IMR-90 (cell line): ENCODE measurements around the gene HERC6. TPM values are rescaled to one million over a fixed set of nuclear protein-coding genes. Genes with fewer than 3 reads are reported as not detected.

ENCODE experiments used
- ATAC-seq: fragments of 200-7000 bp; cut with Tn5 transposase; 2 replicates; pipeline ENCODE4 v1.9.1; 2020; ENCODE audit warnings: low read depth, mild to moderate bottlenecking, moderate library complexity
- BruUV-seq: library from RNA; stranded (reverse); fragments of 400-500 nt; replicated peaks from 2 replicates; lab custom pipeline; 2021; lab: Mats Ljungman, UMichigan
- CTCF ChIA-PET: fragments of 300-600 bp; formaldehyde crosslinking; extraction: SDS; loops from one replicate; lab custom pipeline; 2021; ENCODE audit warnings: antibody characterized with exemption; lab: Yijun Ruan, JAX
- POLR2A ChIA-PET: fragments of 300-600 bp; sonication (Branson Sonifier 250); formaldehyde crosslinking; loops from one replicate; lab custom pipeline; 2022; ENCODE audit warnings: antibody characterized with exemption; ENCODE audit not compliant: unreplicated experiment; lab: Charles Lee
- DNase-seq: peaks from one replicate; pipeline ENCODE4 v3.0.0; 2013
- H2AFZ ChIP-seq: replicated peaks from 2 replicates; pipeline ENCODE3; 2013; ENCODE audit warnings: low read length, mild to moderate bottlenecking; ENCODE audit not compliant: poor library complexity
- H2AK5ac ChIP-seq: 2 replicates; pipeline ENCODE4 v1.6.1; 2013; ENCODE audit warnings: low read depth, low read length, inconsistent platforms
- H2AK9ac ChIP-seq: replicated peaks from 2 replicates; pipeline ENCODE3; 2013; ENCODE audit warnings: mild to moderate bottlenecking, low read depth, low read length, moderate library complexity; ENCODE audit not compliant: poor library complexity
- H2BK120ac ChIP-seq: 2 replicates; pipeline ENCODE4 v1.6.1; 2013; ENCODE audit warnings: low read depth, low read length, inconsistent platforms
- H2BK15ac ChIP-seq: 3 replicates; pipeline ENCODE4 v1.6.1; 2013; ENCODE audit warnings: low read depth, low read length, inconsistent platforms
- H2BK20ac ChIP-seq: 2 replicates; pipeline ENCODE4 v1.6.1; 2013; ENCODE audit warnings: low read depth, mild to moderate bottlenecking, inconsistent platforms, low read length, moderate library complexity
- H2BK5ac ChIP-seq: 2 replicates; pipeline ENCODE4 v1.6.1; 2013; ENCODE audit warnings: mild to moderate bottlenecking, low read depth, low read length, inconsistent platforms; ENCODE audit not compliant: poor library complexity, severe bottlenecking
- H3K14ac ChIP-seq: replicated peaks from 2 replicates; pipeline ENCODE4 v1.6.1; 2013; ENCODE audit warnings: low read depth, low read length, inconsistent platforms
- H3K18ac ChIP-seq: 2 replicates; pipeline ENCODE4 v1.6.1; 2013; ENCODE audit warnings: low read depth, low read length, control low read depth
- H3K23ac ChIP-seq: 2 replicates; pipeline ENCODE4 v1.6.1; 2013; ENCODE audit warnings: low read depth, low read length, inconsistent platforms
- H3K27ac ChIP-seq: 2 replicates; pipeline ENCODE4 v1.5.1; 2013; ENCODE audit warnings: mild to moderate bottlenecking, control low read depth, low read length; ENCODE audit not compliant: insufficient read depth
- H3K27me3 ChIP-seq: 2 replicates; pipeline ENCODE4 v1.6.1; 2013; ENCODE audit warnings: low read length; ENCODE audit not compliant: control insufficient read depth, insufficient read depth
- H3K36me3 ChIP-seq: 2 replicates; pipeline ENCODE4 v1.6.1; 2013; ENCODE audit warnings: low read length, mixed read lengths; ENCODE audit not compliant: control insufficient read depth, insufficient read depth
- H3K4ac ChIP-seq: 2 replicates; pipeline ENCODE4 v1.6.1; 2013; ENCODE audit warnings: low read depth, low read length, inconsistent platforms
- H3K4me1 ChIP-seq: 2 replicates; pipeline ENCODE4 v1.6.1; 2013; ENCODE audit warnings: low read length, mixed read lengths; ENCODE audit not compliant: control insufficient read depth, insufficient read depth
- H3K4me2 ChIP-seq: 2 replicates; pipeline ENCODE4 v1.6.1; 2013; ENCODE audit warnings: low read depth, mild to moderate bottlenecking, control low read depth, low read length, moderate library complexity
- H3K4me3 ChIP-seq: 2 replicates; pipeline ENCODE4 v1.5.1; 2013; ENCODE audit warnings: low read depth, mild to moderate bottlenecking, control low read depth, low read length, moderate library complexity; ENCODE audit not compliant: insufficient read depth
- H3K56ac ChIP-seq: 2 replicates; pipeline ENCODE4 v1.6.1; 2013; ENCODE audit warnings: low read length, inconsistent platforms; ENCODE audit not compliant: insufficient read depth; ENCODE audit errors: extremely low read depth
- H3K79me1 ChIP-seq, 2 experiments: 2 replicates each; pipeline ENCODE4 v1.6.1; 2013; ENCODE audit warnings: low read length in 2 of 2, inconsistent platforms in 1 of 2, low read depth in 1 of 2
- H3K9ac ChIP-seq: 2 replicates; pipeline ENCODE4 v1.6.1; 2013; ENCODE audit warnings: low read depth, low read length, control low read depth
- H3K9me1 ChIP-seq: 2 replicates; pipeline ENCODE4 v1.6.1; 2013; ENCODE audit warnings: low read length, inconsistent platforms; ENCODE audit not compliant: insufficient read depth
- H3K9me3 ChIP-seq: 2 replicates; pipeline ENCODE4 v1.6.1; 2013; ENCODE audit warnings: low read length; ENCODE audit not compliant: control insufficient read depth, insufficient read depth
- H4K20me1 ChIP-seq: 2 replicates; pipeline ENCODE4 v1.6.1; 2013; ENCODE audit warnings: low read length, inconsistent platforms; ENCODE audit not compliant: insufficient read depth
- H4K5ac ChIP-seq: 2 replicates; pipeline ENCODE4 v1.6.1; 2013; ENCODE audit warnings: mild to moderate bottlenecking, low read depth, low read length, control low read depth
- H4K8ac ChIP-seq, 2 experiments: 2 replicates each; pipeline ENCODE4 v1.6.1; 2013; ENCODE audit warnings: low read depth in 2 of 2, low read length in 2 of 2, control low read depth in 1 of 2, inconsistent platforms in 1 of 2
- H4K91ac ChIP-seq: 2 replicates; pipeline ENCODE4 v1.6.1; 2013; ENCODE audit warnings: low read depth, low read length, inconsistent platforms; ENCODE audit not compliant: insufficient read depth
- CEBPB ChIP-seq: IDR thresholded peaks from 2 replicates; pipeline ENCODE4 v1.6.1; 2012; ENCODE audit warnings: low read depth, low read length, improper control_type of control experiment
- WGBS, 2 experiments: methylation state at CpG; one replicate each; pipeline versions ENCODE4 v1.1.5 to v1.1.7; 2013; ENCODE audit warnings: missing lambda C conversion rate in 2 of 2; ENCODE audit not compliant: insufficient read length in 1 of 2; ENCODE audit errors: extremely low coverage in 2 of 2; 5-methylcytosine and 5-hydroxymethylcytosine counted together
- dilution Hi-C: fragments of 300-500 bp; cut with HindIII; formaldehyde crosslinking; loops from one replicate; pipeline ENCODE4 v1.14.3; 2018; ENCODE audit warnings: low sequenced_read_pairs; ENCODE audit not compliant: unreplicated experiment
- in situ Hi-C: fragments of 300-500 bp; cut with MboI; formaldehyde crosslinking; loops from 3 replicates; pipeline ENCODE4 v1.14.3; 2019; ENCODE audit warnings: low sequenced_read_pairs, inconsistent platforms, mixed read lengths
- intact Hi-C: fragments of 100-400 bp; cut with micrococcal nuclease; formaldehyde crosslinking; loops from 2 replicates; pipeline ENCODE4 v1.10.0; 2022
- polyA plus RNA-seq, 3 experiments: library from polyadenylated mRNA; depleted of rRNA; stranded (reverse); fragments of >200 nt; gene quantifications; 2 replicates each; pipeline ENCODE4 v1.2.3, GENCODE V29; 2012; ENCODE audit warnings: low replicate concordance in 1 of 3
- total RNA-seq: library from RNA; depleted of rRNA; stranded (reverse); fragments of >200 nt; gene quantifications from 2 replicates; pipeline ENCODE4 v1.2.3, GENCODE V29; 2012
- TF ChIP-seq, protein P1 (sequence below): conservative IDR thresholded peaks from 2 replicates; pipeline ENCODE4 v1.5.1; 2012; ENCODE audit warnings: mild to moderate bottlenecking, low read depth, low read length, improper control_type of control experiment

HERC6 gene
- total and polyA plus RNA-seq, 2 of the 4 experiments (the other 2 are of a cell fraction), result 0.53 to 1.6 TPM

DNA sequence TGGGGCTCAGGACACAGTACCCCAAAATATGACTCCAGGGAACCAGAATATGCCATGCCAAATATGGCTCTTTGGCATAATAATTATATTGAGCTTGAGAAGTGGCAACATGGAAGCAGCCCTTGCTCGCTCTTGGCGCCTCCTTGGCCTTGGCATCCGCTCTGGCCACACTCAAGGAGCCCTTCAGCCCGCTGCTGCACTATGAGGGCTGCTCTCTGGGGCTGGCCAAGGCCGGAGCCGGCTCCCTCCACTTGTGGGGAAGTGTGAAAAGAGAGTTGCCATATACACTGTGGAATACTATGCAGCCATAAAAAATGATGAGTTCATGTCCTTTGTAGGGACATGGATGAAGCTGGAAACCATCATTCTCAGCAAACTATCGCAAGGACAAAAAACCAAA is 18.4 kb upstream of the HERC6 start:
- Histone ChIP-seq H3K56ac (no peak overlapping the region), H3K79me1 (no peaks in the 10 kb centered on the region), H2BK15ac (no peak overlapping the region), H2BK20ac (no peak overlapping the region), H3K9me3 (peaks cover 2% of the 10 kb centered on the region; the same call in 1 of the 2 replicates), H2AFZ (no peak overlapping the region), H4K5ac (no peak overlapping the region), H2BK120ac (no peak overlapping the region), H3K36me3 (no peaks in the 10 kb centered on the region), H3K14ac (no peak overlapping the region), H3K4me3 (no peak overlapping the region), H2AK5ac (no peak overlapping the region), H4K20me1 (no peaks in the 10 kb centered on the region), H3K27ac (no peak overlapping the region), H3K9ac (no peak overlapping the region), H3K23ac (no peak overlapping the region), H3K4me2 (no peak overlapping the region), H3K4ac (no peak overlapping the region), H3K27me3 (no peaks in the 10 kb centered on the region; the same call in 1 of the 2 replicates), H3K4me1 (no peaks in the 10 kb centered on the region), H2BK5ac (no peak overlapping the region), H2AK9ac (no peak overlapping the region), H3K18ac (no peak overlapping the region), H3K9me1 (no peaks in the 10 kb centered on the region), H4K91ac (no peak overlapping the region), H4K8ac (no peak overlapping the region)
- TF ChIP-seq, protein P1, sequence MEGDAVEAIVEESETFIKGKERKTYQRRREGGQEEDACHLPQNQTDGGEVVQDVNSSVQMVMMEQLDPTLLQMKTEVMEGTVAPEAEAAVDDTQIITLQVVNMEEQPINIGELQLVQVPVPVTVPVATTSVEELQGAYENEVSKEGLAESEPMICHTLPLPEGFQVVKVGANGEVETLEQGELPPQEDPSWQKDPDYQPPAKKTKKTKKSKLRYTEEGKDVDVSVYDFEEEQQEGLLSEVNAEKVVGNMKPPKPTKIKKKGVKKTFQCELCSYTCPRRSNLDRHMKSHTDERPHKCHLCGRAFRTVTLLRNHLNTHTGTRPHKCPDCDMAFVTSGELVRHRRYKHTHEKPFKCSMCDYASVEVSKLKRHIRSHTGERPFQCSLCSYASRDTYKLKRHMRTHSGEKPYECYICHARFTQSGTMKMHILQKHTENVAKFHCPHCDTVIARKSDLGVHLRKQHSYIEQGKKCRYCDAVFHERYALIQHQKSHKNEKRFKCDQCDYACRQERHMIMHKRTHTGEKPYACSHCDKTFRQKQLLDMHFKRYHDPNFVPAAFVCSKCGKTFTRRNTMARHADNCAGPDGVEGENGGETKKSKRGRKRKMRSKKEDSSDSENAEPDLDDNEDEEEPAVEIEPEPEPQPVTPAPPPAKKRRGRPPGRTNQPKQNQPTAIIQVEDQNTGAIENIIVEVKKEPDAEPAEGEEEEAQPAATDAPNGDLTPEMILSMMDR, result no peak
- no peak for TF ChIP-seq CEBPB
- dilution Hi-C loops (no loop called here), in situ Hi-C loops (no loop called here), intact Hi-C loops (loop anchor here (10.0 kb wide), 1 partner anchor 125 kb away; no protein-coding TSS in a partner anchor)
- WGBS, 2 experiments, result no CpG with 5 or more reads among the region's 7 CpGs
- ChIA-PET CTCF (no interaction called here), POLR2A (no interaction called here)
- ATAC-seq (no peak), DNase-seq (no peak)
- no TSS peak for BruUV-seq
